Small intestine (tissue), 7 donors: ENCODE data around the gene RPTN. TPM values are rescaled to one million over a fixed set of nuclear protein-coding genes. Genes with fewer than 3 reads are reported as not detected.

Source experiments
- DNase-seq, 2 donors: peaks; one replicate each; pipeline versions ENCODE4 v3.0.0 to v3.0.0-alpha.2; 2013
- FAIRE-seq: peaks from 2 replicates; lab custom pipeline; 2012; peaks lifted over from hg19 to GRCh38; lab: Jason Lieb, UNC
- H3K27ac ChIP-seq, 3 donors: one replicate each; pipeline ENCODE4 v1.5.1; 2013; ENCODE audit warnings: low read length in 2 of 3, mild to moderate bottlenecking in 2 of 3, control low read depth in 1 of 3, inconsistent platforms in 1 of 3, low read depth in 1 of 3, moderate library complexity in 1 of 3
- H3K27me3 ChIP-seq, 3 donors: one replicate each; pipeline ENCODE4 v1.6.1; 2013; ENCODE audit warnings: low read length in 3 of 3, inconsistent platforms in 1 of 3; ENCODE audit not compliant: control insufficient read depth in 3 of 3, insufficient read depth in 3 of 3
- H3K36me3 ChIP-seq, 3 donors: one replicate each; pipeline ENCODE4 v1.6.1; 2013; ENCODE audit warnings: low read length in 3 of 3, inconsistent platforms in 1 of 3, low read depth in 1 of 3, mild to moderate bottlenecking in 1 of 3, moderate library complexity in 1 of 3; ENCODE audit not compliant: control insufficient read depth in 3 of 3, insufficient read depth in 2 of 3
- H3K4me1 ChIP-seq, 3 donors: one replicate each; pipeline ENCODE4 v1.6.1; 2013; ENCODE audit warnings: low read length in 2 of 3, inconsistent platforms in 1 of 3, low read depth in 1 of 3, mild to moderate bottlenecking in 1 of 3, moderate library complexity in 1 of 3; ENCODE audit not compliant: control insufficient read depth in 3 of 3, insufficient read depth in 2 of 3
- H3K4me3 ChIP-seq, 3 donors: one replicate each; pipeline ENCODE4 v1.5.1; 2013; ENCODE audit warnings: low read length in 3 of 3, control low read depth in 1 of 3, inconsistent platforms in 1 of 3, low read depth in 1 of 3, mild to moderate bottlenecking in 1 of 3, moderate library complexity in 1 of 3
- H3K9me3 ChIP-seq, 2 donors: one replicate each; pipeline ENCODE4 v1.6.1; 2013; ENCODE audit warnings: low read depth in 1 of 2, low read length in 1 of 2; ENCODE audit not compliant: control insufficient read depth in 2 of 2, insufficient read depth in 1 of 2
- WGBS, 3 donors: extraction: QIAGEN DNeasy Blood & Tissue Kit; methylation state at CpG; one replicate each; pipeline ENCODE4 v1.1.7; 2013; 5-methylcytosine and 5-hydroxymethylcytosine counted together
- polyA plus RNA-seq, 4 donors: library from polyadenylated mRNA; stranded (reverse) in 3 of 4; unstranded in 1 of 4; fragments of 200-250 nt in 3 of 4; fragments of 120-200 nt in 1 of 4; gene quantifications; one replicate each; pipeline versions ENCODE4 v1.2.1 to v1.2.3, GENCODE V29; 2013
- donor health status: healthy with polysubstance abuse.
- donor health status: control.
- donor health status: control.
- donor health status: Bipolar disorder and iron deficiency.
- donor health status: healthy.

Gene RPTN
- polyA plus RNA-seq, 4 donors = not detected

DNA sequence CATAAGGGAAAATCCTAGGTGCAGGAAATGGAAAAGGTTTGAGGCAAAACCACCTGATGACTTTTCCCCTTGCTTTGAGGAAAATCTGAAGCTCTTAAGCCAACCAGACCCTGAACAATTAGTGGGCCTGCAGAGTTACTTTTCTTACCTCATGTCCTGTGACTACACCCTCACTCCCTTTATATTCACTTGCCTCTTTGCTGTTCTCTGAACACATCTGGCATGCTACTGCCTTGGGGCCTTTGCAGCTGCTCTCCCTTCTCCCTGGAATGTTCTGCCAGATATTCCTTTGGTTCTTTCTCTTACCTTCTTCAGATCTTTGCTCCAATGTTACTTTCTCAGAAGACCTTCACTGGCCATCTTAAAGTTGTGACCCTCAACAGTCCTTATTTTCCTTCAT is 21.8 kb downstream of the RPTN start:
- FAIRE-seq = no peak
- Histone ChIP-seq H3K9me3 (peaks cover 0 to 3% of the 10 kb centered on the region in 2 donors), H3K4me3 (no peak overlapping the region), H3K27ac (no peak overlapping the region), H3K27me3 (peaks cover 0 to 9% (median 2%) of the 10 kb centered on the region in 3 donors), H3K4me1 (no peaks in the 10 kb centered on the region), H3K36me3 (no peaks in the 10 kb centered on the region)
- no peak for DNase-seq

DNA sequence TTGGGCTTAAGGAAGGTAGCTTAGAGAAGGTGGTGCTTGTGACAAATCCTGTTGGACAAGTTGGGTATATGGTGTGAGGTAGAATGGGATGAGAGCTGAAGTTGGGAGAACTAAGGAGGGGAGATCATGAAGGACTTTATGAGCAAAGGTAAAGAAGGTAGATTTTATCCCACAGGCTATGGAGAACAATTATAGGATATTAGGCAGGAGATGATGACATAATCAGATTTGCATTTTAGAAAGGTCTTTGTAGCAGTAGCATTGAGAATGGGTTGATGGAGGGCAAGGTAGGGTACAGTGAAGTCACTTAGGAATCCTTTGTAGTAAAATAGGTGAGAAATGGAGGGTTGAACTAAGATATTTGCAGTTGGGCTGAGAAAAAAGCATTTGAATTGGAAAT is 28.8 kb downstream of the RPTN start:
- Histone ChIP-seq H3K27me3 (peaks cover 0 to 15% (median 4%) of the 10 kb centered on the region in 3 donors), H3K4me1 (no peaks in the 10 kb centered on the region), H3K27ac (no peak overlapping the region), H3K9me3 (peaks cover 0 to 8% of the 10 kb centered on the region in 2 donors), H3K4me3 (no peak overlapping the region), H3K36me3 (no peaks in the 10 kb centered on the region)
- DNase-seq (no peak), FAIRE-seq (no peak)

DNA sequence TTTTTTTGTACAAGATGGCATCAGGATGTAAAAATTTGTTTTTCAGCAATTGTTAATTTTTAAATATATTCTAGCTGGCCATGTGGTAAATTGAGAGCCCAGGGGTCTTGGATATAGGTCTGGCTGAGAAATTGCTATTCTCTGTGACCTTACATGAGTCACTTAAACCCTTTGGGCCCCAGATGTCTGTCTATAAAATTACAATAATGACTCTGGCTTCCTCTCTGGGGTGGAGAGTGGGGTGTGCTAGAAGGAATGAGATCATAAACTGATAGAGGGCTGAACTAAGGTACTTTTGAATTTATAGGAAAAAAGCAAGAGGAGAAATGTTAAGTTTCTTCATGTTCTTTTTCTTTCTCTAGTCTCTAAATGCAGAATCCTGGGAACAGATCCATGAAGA is 31.4 kb downstream of the RPTN start:
- Histone ChIP-seq H3K27me3 (peaks cover 0 to 13% (median 4%) of the 10 kb centered on the region in 3 donors), H3K4me1 (no peaks in the 10 kb centered on the region), H3K4me3 (no peak overlapping the region), H3K27ac (no peak overlapping the region), H3K36me3 (no peaks in the 10 kb centered on the region), H3K9me3 (peaks cover 0 to 8% of the 10 kb centered on the region in 2 donors)
- FAIRE-seq (no peak), DNase-seq (no peak)

DNA sequence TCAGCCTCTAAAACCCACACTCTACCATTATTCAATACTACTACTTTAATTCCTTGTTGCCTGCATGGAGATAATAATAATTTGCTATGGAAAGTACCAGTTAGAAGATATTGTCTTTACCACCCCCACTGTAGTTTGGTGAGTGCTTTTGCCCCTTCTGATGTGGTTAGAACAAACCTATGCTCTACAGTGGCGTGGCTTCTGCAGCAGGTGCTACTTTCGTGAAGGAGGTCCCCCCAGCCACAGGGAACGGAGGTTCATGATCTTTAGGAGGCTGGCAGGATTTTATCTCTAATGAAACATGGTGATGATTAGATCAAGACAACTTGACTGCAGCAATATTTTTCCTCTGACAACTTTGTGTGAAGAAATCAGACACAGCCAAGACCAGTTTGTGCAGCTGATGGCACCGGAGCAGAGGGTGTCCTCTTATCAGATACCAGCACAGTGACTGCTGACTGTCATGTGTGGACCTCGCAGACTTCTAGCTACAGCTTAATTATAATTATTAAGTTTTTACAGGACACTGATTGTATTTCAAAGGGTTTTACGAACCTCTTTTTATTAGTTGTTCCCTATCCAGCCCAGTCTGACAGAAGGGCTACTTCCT is 33.1 kb downstream of the RPTN start:
- H3K4me1 ChIP-seq = no peaks in the 10 kb centered on the region
- H3K4me3 ChIP-seq = no peak overlapping the region
- H3K27me3 ChIP-seq = peaks cover 0 to 10% (median 7%) of the 10 kb centered on the region in 3 donors
- 45 to 66% (median 55%) methylated on average over 6 of the region's 6 CpGs for WGBS, 3 donors
- FAIRE-seq = no peak
- no peak overlapping the region for H3K27ac ChIP-seq
- no peaks in the 10 kb centered on the region for H3K9me3 ChIP-seq
- no peaks in the 10 kb centered on the region for H3K36me3 ChIP-seq
- DNase-seq = no peak

DNA sequence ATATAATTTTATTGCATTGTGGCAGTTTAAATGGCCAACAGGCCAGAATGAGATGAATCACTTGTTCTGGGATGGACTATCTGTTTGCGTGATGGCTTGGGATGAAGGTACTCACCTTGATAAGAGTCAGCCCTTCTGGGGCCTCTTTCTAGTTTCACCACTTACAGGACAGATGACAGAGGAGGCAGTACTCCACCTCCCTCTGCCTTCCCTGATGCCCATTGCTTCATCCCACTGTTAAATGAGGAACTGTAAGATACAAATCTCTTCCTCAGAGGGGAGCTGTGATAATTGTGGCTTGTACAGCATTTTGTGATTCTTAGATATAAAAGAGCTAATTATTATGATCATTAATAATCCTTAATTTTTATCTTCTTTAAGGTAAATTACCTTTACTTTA is 40.1 kb downstream of the RPTN start:
- WGBS, 3 donors = 70 to 89% (median 73%) methylated on average over 1 of the region's 1 CpG
- FAIRE-seq = no peak
- no peak overlapping the region for H3K4me3 ChIP-seq

DNA sequence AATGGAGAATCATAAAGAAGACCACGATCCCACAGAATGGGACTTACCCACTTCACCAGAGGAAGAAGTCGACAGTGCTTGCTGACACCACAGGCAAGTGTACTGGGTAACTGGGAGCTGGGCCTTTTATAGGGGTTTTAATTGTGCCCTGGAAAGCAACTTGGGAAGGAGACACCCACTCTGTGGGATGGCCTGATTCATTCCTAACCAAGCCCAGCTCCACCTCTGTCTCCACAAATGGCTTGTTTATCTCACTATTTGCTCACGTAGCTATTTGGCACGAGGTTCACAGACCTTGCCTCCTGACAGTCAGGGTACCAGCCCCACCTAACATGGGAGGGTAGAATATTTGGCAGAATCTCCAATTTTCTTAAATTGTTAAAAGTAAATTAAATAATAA is 43.7 kb downstream of the RPTN start, which contains the start of gene TCHH:
TSS of gene TCHH (minus strand) at position 101 of the 400 bp plus-strand sequence. CDS start 1,364 bp downstream, outside the sequence.
- 46 to 52% (median 48%) methylated on average over 4 of the region's 4 CpGs for WGBS, 3 donors
- Histone ChIP-seq H3K4me3 (no peak within 1 kb of the TSS), H3K27ac (no peak within 1 kb of the TSS), H3K4me1 (peaks cover 0 to 20% (median 3%) of the 10 kb centered on the region in 3 donors), H3K27me3 (peaks cover 0 to 59% (median 18%) of the 10 kb centered on the region in 3 donors), H3K36me3 (no peaks in the 10 kb centered on the region), H3K9me3 (peaks cover 0 to under 1% of the 10 kb centered on the region in 2 donors)
- DNase-seq (no peak), FAIRE-seq (no peak)

More for the DNA sequence above, 40.1 kb downstream of the RPTN start:
- no peaks in the 10 kb centered on the region for H3K4me1 ChIP-seq
- peaks cover 0 to 30% (median 14%) of the 10 kb centered on the region in 3 donors for H3K27me3 ChIP-seq
- H3K9me3 ChIP-seq = no peaks in the 10 kb centered on the region
- no peaks in the 10 kb centered on the region for H3K36me3 ChIP-seq
- no peak for DNase-seq
- no peak overlapping the region for H3K27ac ChIP-seq

DNA sequence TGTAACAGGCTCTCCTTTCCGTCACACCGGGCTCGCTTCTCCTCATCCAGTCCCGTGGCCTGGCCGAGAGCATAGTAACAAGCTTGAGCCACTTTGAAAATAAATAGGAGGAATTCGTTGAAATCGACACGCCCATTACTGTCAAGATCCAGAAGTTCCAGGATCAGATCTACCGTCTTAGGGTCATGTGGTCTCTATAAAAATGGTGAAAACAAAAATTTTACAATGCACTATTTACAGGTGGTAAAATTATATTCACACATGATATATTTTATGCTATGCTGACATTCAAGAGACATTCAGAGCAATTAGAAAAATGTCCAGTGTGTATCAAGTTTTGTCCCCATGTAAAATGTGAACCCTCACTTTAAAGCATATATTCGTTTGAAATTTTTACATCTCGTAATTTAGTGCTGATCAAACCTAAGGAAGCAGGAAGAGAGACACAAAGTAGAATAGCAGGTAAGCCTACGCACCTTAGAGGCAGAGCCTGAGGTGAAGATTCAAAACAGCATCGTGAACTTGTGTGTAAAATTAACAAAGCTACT is 46.1 kb downstream of the RPTN start:
- Histone ChIP-seq H3K9me3 (peaks cover 0 to 17% of the 10 kb centered on the region in 2 donors), H3K27me3 (peaks cover 0 to 78% (median 33%) of the 10 kb centered on the region in 3 donors), H3K27ac (no peak overlapping the region), H3K4me3 (no peak overlapping the region), H3K36me3 (no peaks in the 10 kb centered on the region), H3K4me1 (peaks cover 0 to 28% (median 3%) of the 10 kb centered on the region in 3 donors)
- FAIRE-seq (no peak), DNase-seq (no peak)
- WGBS, 3 donors = 19 to 22% (median 21%) methylated on average over 13 of the region's 13 CpGs

DNA sequence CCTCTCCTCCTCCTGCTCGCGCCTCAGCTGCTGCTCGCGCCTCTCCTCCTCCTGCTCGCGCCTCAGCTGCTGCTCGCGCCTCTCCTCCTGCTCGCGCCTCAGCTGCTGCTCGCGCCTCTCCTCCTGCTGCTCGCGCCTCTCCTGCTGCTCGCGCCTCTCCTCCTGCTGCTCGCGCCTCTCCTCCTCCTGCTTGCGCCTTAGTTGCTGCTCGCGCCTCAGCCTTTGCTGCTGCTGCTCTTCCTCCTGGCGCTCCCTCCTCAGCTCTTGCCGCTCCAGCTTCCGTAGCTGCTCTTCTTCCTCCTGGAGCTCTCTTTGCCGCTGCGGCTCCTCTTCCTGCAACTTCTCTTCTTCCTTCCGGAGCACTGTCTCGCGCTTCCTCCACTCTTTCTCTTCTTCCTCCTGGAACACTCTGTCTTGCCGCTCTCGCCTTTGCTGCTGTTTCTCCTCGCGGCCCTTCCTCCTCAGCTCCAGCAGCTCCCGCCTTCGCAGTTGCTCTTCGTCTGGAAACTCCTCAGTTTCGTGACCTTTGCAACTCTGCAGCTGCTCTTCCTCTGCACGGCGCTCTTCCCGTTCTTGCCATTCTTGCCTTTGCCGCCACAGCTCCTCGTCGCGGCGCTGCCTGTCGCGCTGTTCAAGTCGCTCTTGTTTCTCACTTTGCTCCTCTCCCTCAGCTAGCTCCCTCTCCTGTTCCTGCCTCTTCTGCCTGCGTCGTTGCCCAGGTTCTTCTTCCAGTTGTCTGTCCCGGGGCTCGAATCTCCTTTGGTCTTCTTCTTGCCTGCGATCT is 46.7 kb downstream of the RPTN start:
- Histone ChIP-seq H3K4me1 (peaks cover 0 to 28% (median 3%) of the 10 kb centered on the region in 3 donors), H3K36me3 (no peaks in the 10 kb centered on the region), H3K27me3 (peaks cover 5 to 84% (median 40%) of the 10 kb centered on the region in 3 donors), H3K27ac (no peak overlapping the region), H3K4me3 (peak overlapping the region in 2 of 3 donors; percentile 26 to 29), H3K9me3 (peaks cover 0 to 24% of the 10 kb centered on the region in 2 donors)
- peak; percentile 29 to 51 for DNase-seq
- 1 to 2% (median 1%) methylated on average over 53 of the region's 53 CpGs for WGBS, 3 donors
- no peak for FAIRE-seq
